Heart right ventricle (tissue), 16 donors: ENCODE measurements around the gene PCYOX1L. TPM values are rescaled to one million over a fixed set of nuclear protein-coding genes. Genes with fewer than 3 reads are reported as not detected.
A peak's percentile ranks its signal among the peaks of the same experiment; 100 is the strongest.

Experiments
- ATAC-seq, 8 donors: fragments of 200-7000 bp; cut with Tn5 transposase; one replicate each; pipeline ENCODE4 v1.9.1; 2020; ENCODE audit warnings: mild to moderate bottlenecking in 8 of 8, moderate library complexity in 8 of 8, moderate number of reproducible peaks in 1 of 8
- DNase-seq, 2 donors: peaks; one replicate each; pipeline ENCODE4 v3.0.0-alpha.2; 2020
- H3K27ac ChIP-seq, 10 donors: fragments of 200-600 bp; sonication (generic) in 2 of 10; one replicate each; pipeline versions ENCODE4 v1.5.0 to v1.8.0; 2020 to 2022; ENCODE audit warnings: mild to moderate bottlenecking in 3 of 10
- H3K27me3 ChIP-seq, 7 donors: fragments of 200-600 bp; one replicate each; pipeline ENCODE4 v1.8.0; 2021 to 2022; ENCODE audit warnings: mild to moderate bottlenecking in 2 of 7
- H3K36me3 ChIP-seq, 9 donors: fragments of 200-600 bp; sonication (generic) in 1 of 9; one replicate each; pipeline versions ENCODE4 v1.5.0 to v1.8.0; 2020 to 2022; ENCODE audit warnings: mild to moderate bottlenecking in 2 of 9
- H3K4me1 ChIP-seq, 9 donors: fragments of 200-600 bp; sonication (generic) in 1 of 9; one replicate each; pipeline versions ENCODE4 v1.5.0 to v1.8.0; 2020 to 2022; ENCODE audit warnings: mild to moderate bottlenecking in 4 of 9
- H3K4me3 ChIP-seq, 10 donors: fragments of 200-600 bp; sonication (generic) in 2 of 10; one replicate each; pipeline versions ENCODE4 v1.5.0 to v1.8.0; 2020 to 2022; ENCODE audit warnings: mild to moderate bottlenecking in 7 of 10, moderate library complexity in 2 of 10
- H3K9me3 ChIP-seq, 11 donors: fragments of 200-600 bp in 10 of 11; sonication (generic) in 2 of 11; one replicate each; pipeline versions ENCODE4 v1.5.0 to v1.8.0; 2013 to 2022; ENCODE audit warnings: mild to moderate bottlenecking in 2 of 11, control low read depth in 1 of 11, moderate library complexity in 1 of 11
- WGBS, 2 donors: extraction: QIAGEN DNeasy Blood & Tissue Kit; methylation state at CpG; one replicate each; pipeline ENCODE4 v1.1.7; 2013; ENCODE audit warnings: inconsistent platforms in 1 of 2; 5-methylcytosine and 5-hydroxymethylcytosine counted together
- intact Hi-C, 10 donors: fragments of 100-400 bp; cut with DNase I; formaldehyde crosslinking; loops; one replicate each; pipeline versions ENCODE4 v1.11.1 to v1.14.2; 2022
- polyA plus RNA-seq, 2 donors: library from polyadenylated mRNA; stranded (reverse); fragments of 200-250 nt; gene quantifications; one replicate each; pipeline ENCODE4 v1.2.3, GENCODE V29; 2013
- total RNA-seq, 10 donors: library from RNA; stranded (reverse); fragmentation: NEBNext Ultra II Directional in 3 of 10; extraction: Animal tissue kit (Norgen Biotek cat#: 25700) in 3 of 10; gene quantifications; one replicate each; pipeline versions ENCODE4 v1.2.1 to v1.2.4, GENCODE V29; 2021 to 2023
- TF ChIP-seq, protein P1 (sequence below), 9 donors: fragments of 200-600 bp; sonication (generic) in 2 of 9; IDR thresholded peaks; one replicate each; pipeline versions ENCODE4 v1.5.0 to v1.8.0; 2021 to 2022; ENCODE audit warnings: antibody characterized with exemption in 9 of 9, mild to moderate bottlenecking in 5 of 9, moderate library complexity in 1 of 9
- donor health status: Arrhythmogenic right ventricular cardiomyopathy.
- donor health status: ischemic (EF 13 %, LVEDD 7.1; RV severe dilation, severe dysfunction).
- donor health status: healthy with polysubstance abuse.
- donor health status: DM: no; HTN: yes; CAD: no.
- donor health status: DM: no; HTN: no; CAD: no.
- donor health status: ischemic (EF 25% LVEDD 6.9; RV normal size, moderate dysfunction).
- donor health status: ischemic (EF 25% LVEDD 5.7; RV mildly dilated, moderate dysfunction).
- donor health status: healthy.
- donor health status: DM: yes; HTN: yes; CAD: no.
- donor health status: Ischemic cardiomyopathy.
- donor health status: ischemic (EF 35%, LVEDD 5.7; RV mildly dilated, moderate dysfunction).
- donor health status: nonischemic (EF 11% LVEDD 7.7; RV severe dilation, severe dysfunction).
- donor health status: DM: yes; HTN: yes; CAD: no.
- donor health status: PGD.
- donor health status: ischemic (EF 29% LVEDD 5.4; RV normal size, mild dysfunction).
- donor health status: nonischemic (EF 23%, LVEDD 6.1; RV moderate dilation, normal function).

The PCYOX1L gene
- total and polyA plus RNA-seq, 12 donors: 2.6 to 6.2 (median 4.4) TPM

DNA sequence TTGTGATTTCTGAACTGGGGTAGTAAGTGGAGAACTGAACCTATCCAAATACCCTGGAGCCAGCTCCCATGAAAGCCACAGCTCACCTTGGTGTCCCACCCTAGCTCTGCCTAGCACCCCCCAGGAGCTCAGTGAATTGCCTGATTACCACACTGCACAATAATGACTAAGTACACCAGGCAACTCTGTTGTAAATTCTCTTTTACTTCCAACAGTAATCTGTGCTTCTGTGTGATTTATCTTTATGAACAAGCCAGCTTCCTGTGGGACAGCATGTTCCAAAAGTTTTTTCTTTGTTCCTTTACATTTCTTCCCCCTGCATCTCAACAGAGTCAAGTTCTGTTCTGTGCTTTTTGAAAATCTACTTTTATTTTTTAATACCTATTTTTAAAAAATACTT, 34.6 kb upstream of the PCYOX1L start:
- H3K27me3 ChIP-seq: no peaks in the 10 kb centered on the region
- H3K9me3 ChIP-seq: no peaks in the 10 kb centered on the region
- ATAC-seq (peak in 1 of 8 donors; percentile 38), DNase-seq (no peak)
- H3K36me3 ChIP-seq: peaks cover 0 to 99% (median 45%) of the 10 kb centered on the region in 9 donors
- intact Hi-C loops: loop anchor here in 2 of 10 donors (5.0 kb wide), 2 partner anchors 34 to 39 kb away; partner anchors contain the start of gene PCYOX1L (in 1 of the 2)
- no peak overlapping the region for H3K4me3 ChIP-seq
- peaks cover 3 to 58% (median 40%) of the 10 kb centered on the region in 9 donors for H3K4me1 ChIP-seq
- H3K27ac ChIP-seq: peak overlapping the region in 9 of 10 donors; percentile 9 to 70 (median 33)
- TF ChIP-seq, protein P1, sequence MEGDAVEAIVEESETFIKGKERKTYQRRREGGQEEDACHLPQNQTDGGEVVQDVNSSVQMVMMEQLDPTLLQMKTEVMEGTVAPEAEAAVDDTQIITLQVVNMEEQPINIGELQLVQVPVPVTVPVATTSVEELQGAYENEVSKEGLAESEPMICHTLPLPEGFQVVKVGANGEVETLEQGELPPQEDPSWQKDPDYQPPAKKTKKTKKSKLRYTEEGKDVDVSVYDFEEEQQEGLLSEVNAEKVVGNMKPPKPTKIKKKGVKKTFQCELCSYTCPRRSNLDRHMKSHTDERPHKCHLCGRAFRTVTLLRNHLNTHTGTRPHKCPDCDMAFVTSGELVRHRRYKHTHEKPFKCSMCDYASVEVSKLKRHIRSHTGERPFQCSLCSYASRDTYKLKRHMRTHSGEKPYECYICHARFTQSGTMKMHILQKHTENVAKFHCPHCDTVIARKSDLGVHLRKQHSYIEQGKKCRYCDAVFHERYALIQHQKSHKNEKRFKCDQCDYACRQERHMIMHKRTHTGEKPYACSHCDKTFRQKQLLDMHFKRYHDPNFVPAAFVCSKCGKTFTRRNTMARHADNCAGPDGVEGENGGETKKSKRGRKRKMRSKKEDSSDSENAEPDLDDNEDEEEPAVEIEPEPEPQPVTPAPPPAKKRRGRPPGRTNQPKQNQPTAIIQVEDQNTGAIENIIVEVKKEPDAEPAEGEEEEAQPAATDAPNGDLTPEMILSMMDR (IDR thresholded peaks at IDR 0.05): no peak

DNA sequence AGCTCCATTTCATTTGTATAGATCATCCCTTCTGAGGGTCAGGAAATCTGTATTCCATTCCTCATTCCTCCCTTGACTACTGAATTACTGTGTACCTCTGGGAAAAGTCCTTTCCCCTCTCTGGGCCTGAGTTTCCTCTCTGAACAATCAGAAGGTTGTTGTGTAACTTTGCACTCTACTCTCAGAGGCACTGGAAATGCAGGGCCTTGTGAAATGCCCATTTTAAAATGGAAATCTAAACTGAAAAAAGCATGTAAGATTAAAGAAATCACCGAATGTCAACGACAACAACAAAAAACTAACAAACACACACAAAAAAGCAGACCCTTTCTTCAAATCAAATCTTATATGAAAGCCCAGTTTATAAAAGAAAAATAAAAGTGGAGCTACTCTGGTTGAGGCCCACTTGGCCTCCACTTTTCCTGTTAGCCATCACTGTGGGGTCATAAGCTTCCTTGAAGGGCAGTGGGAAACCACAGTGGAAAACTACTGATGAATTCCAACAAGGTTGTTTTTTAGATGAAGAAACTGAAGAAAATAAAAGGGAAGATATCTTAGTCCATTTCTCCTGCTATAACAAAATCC, 34.1 kb upstream of the PCYOX1L start:
- H3K4me1 ChIP-seq: peaks cover 3 to 58% (median 40%) of the 10 kb centered on the region in 9 donors
- 55 to 71% methylated on average over 2 of the region's 2 CpGs for WGBS, 2 donors
- TF ChIP-seq, protein P1 (IDR thresholded peaks at IDR 0.05): no peak
- H3K36me3 ChIP-seq: peaks cover 0 to 99% (median 41%) of the 10 kb centered on the region in 9 donors
- intact Hi-C loops: loop anchor here in 2 of 10 donors (5.0 kb wide), 2 partner anchors 34 to 39 kb away; partner anchors contain the start of gene PCYOX1L (in 1 of the 2)
- H3K9me3 ChIP-seq: no peaks in the 10 kb centered on the region
- H3K27me3 ChIP-seq: no peaks in the 10 kb centered on the region
- peak overlapping the region in 8 of 10 donors; percentile 9 to 70 (median 40) for H3K27ac ChIP-seq
- no peak overlapping the region for H3K4me3 ChIP-seq
- ATAC-seq (no peak), DNase-seq (no peak)

DNA sequence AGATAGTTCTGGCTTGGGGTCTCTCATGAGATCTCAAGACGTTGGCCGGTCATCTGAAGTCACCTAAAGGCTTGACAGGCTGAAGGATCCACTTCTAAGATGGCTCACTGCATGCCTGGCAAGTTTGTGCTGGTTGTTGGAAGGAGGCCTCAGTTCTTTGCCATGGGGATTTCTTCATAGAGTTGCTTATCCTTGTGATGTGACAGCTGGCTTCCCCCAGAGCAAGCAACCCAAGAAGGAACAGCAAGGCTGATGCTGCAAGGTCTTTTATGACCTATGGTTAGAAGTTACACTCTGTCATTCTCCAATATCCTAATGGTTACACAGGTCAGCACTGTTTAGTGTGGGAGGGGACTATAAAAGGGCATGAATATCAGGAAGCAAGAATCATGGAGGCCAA, 33.2 kb upstream of the PCYOX1L start:
- no peak for DNase-seq
- H3K36me3 ChIP-seq: peaks cover 0 to 99% (median 46%) of the 10 kb centered on the region in 9 donors
- H3K27ac ChIP-seq: peak overlapping the region in 7 of 10 donors; percentile 14 to 70 (median 38)
- TF ChIP-seq, protein P1 (IDR thresholded peaks at IDR 0.05): no peak
- peaks cover 3 to 54% (median 38%) of the 10 kb centered on the region in 9 donors for H3K4me1 ChIP-seq
- no peak for ATAC-seq
- intact Hi-C loops: loop anchor here in 2 of 10 donors (5.0 kb wide), 2 partner anchors 33 to 38 kb away; partner anchors contain the start of gene PCYOX1L (in 1 of the 2)
- H3K9me3 ChIP-seq: no peaks in the 10 kb centered on the region
- 80 to 81% methylated on average over 2 of the region's 2 CpGs for WGBS, 2 donors
- H3K27me3 ChIP-seq: no peaks in the 10 kb centered on the region
- H3K4me3 ChIP-seq: no peak overlapping the region

DNA sequence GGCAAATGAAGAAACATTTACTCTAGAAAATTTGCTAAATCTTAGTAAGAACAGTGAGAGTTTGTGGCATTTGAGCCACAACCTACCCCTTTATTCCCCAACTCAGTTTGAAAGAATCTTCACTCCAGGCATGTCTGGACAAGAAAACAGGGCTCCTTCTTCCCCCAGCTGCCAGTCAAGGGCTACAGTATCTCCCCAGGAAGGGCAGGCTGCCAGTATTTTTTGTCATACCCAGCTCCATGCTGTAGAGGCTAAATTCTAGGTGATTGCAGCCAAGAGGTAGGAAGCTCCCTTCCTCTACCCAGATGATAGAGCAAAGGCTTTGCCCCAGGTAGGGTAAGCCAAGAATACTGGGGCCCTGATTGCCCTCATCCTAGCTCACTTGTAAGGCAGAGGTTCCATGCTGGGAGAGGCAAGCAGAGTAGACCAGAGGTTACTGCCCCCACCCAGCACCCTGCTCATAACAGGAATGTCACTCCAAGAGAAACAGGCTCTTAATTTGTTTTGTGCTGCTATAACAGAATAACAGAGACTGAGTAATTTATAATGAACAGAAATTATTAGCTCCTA, 32.6 kb upstream of the PCYOX1L start:
- H3K4me1 ChIP-seq: peaks cover 3 to 48% (median 34%) of the 10 kb centered on the region in 9 donors
- H3K27me3 ChIP-seq: no peaks in the 10 kb centered on the region
- DNase-seq (peak in 1 of 2 donors; percentile 50), ATAC-seq (peak in 1 of 8 donors; percentile 33)
- H3K27ac ChIP-seq: peak overlapping the region in 6 of 10 donors; percentile 14 to 60 (median 35)
- TF ChIP-seq, protein P1 (IDR thresholded peaks at IDR 0.05): no peak
- H3K36me3 ChIP-seq: peaks cover 0 to 99% (median 48%) of the 10 kb centered on the region in 9 donors
- H3K9me3 ChIP-seq: no peaks in the 10 kb centered on the region
- intact Hi-C loops: no loop called here
- no peak overlapping the region for H3K4me3 ChIP-seq
